Activated T-cell treated with anti-CD3 and anti-CD28 coated beads, Interleukin-2, amount 50 U/mL, for 4 hours (primary cell): ENCODE data around the gene NUDT4. TPM values are rescaled to one million over a fixed set of nuclear protein-coding genes. Genes with fewer than 3 reads are reported as not detected.
"Not testable (repeated sequence)": the region's sequence is repeated elsewhere in the genome, so short reads cannot be mapped to it uniquely, and the experiment has no call there.

Experiments used
- ATAC-seq, 2 donors: fragments of 200-7000 bp; cut with Tn5 transposase; one replicate each; pipeline ENCODE4 v1.10.0; 2021
- DNase-seq: peaks from one replicate; pipeline ENCODE4 v3.0.0-alpha.2; 2020
- H3K27me3 Mint-ChIP-seq: one replicate; pipeline ENCODE4 v1.8.0; 2021; ENCODE audit warnings: low read depth, mixed read lengths
- H3K36me3 Mint-ChIP-seq: one replicate; pipeline ENCODE4 v1.8.0; 2022; ENCODE audit warnings: mixed read lengths; ENCODE audit not compliant: insufficient read depth
- H3K4me1 Mint-ChIP-seq: one replicate; pipeline ENCODE4 v1.8.0; 2021; ENCODE audit warnings: low read depth, mixed read lengths
- H3K4me3 Mint-ChIP-seq: one replicate; pipeline ENCODE4 v1.8.0; 2021; ENCODE audit warnings: mild to moderate bottlenecking, moderate library complexity, mixed read lengths
- H3K9me3 Mint-ChIP-seq: one replicate; pipeline ENCODE4 v1.8.0; 2021; ENCODE audit warnings: mixed read lengths
- total RNA-seq, 3 donors: library from RNA; stranded (reverse); gene quantifications; one replicate each; pipeline ENCODE4 v1.2.1, GENCODE V29; 2021

NUDT4 gene
- total RNA-seq, 3 donors from 2014 or later, result 89.7 to 108 (median 93.1) TPM

GRCh38 chr12:93402333-93403311, 24.9 kb downstream of the NUDT4 start:
- no peak for DNase-seq
- no peaks in the 10 kb centered on the region for H3K27me3 Mint-ChIP-seq
- peak; percentile 44 to 48 for ATAC-seq
- H3K4me1 Mint-ChIP-seq, result peaks cover 12% of the 10 kb centered on the region
- no peak overlapping the region for H3K4me3 Mint-ChIP-seq
- no peaks in the 10 kb centered on the region for H3K9me3 Mint-ChIP-seq
- H3K36me3 Mint-ChIP-seq, result peaks cover 25% of the 10 kb centered on the region

DNA sequence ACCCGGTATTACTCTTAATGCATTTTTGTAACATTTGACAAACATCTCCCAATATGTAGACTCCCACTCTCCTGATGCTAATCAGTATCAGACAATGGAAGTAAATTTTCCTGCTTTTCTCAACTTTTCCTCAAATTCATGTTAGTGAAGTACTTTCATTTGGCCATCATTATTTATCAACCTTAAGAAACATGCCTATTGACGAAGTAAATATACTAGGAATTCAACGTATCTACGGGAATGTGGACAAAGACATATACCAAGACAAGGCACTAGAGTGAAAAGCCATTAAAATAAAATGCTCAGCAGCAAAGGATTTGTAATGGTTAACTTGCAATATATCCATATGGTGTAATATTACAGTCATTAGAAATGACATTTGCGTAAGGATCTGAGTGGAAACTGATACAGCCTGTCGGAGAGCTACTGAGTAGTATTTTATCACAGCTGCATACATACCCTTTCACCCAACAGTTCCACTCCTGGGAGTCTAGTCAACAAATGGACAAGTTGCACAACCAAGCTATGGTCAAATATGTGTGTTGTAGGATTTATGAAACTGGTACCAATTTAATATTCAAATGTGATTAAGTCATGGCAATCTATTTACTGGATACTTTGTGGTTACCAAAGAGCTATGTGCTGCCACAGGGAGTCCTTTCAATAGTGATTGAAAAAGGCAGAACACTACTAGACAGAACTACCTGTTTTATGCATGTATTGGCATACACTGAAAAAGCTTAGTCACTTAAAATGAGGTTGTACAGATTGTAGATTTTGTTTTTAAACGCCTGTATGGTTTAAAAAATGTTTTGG, 26.5 kb downstream of the NUDT4 start:
- H3K36me3 Mint-ChIP-seq, result peaks cover 35% of the 10 kb centered on the region
- ATAC-seq, result no peak
- H3K27me3 Mint-ChIP-seq, result no peaks in the 10 kb centered on the region
- no peaks in the 10 kb centered on the region for H3K9me3 Mint-ChIP-seq
- no peak overlapping the region for H3K4me3 Mint-ChIP-seq
- peaks cover 28% of the 10 kb centered on the region for H3K4me1 Mint-ChIP-seq
- DNase-seq, result no peak

GRCh38 chr12:93404961-93405849, 27.5 kb downstream of the NUDT4 start:
- H3K27me3 Mint-ChIP-seq, result no peaks in the 10 kb centered on the region

DNA sequence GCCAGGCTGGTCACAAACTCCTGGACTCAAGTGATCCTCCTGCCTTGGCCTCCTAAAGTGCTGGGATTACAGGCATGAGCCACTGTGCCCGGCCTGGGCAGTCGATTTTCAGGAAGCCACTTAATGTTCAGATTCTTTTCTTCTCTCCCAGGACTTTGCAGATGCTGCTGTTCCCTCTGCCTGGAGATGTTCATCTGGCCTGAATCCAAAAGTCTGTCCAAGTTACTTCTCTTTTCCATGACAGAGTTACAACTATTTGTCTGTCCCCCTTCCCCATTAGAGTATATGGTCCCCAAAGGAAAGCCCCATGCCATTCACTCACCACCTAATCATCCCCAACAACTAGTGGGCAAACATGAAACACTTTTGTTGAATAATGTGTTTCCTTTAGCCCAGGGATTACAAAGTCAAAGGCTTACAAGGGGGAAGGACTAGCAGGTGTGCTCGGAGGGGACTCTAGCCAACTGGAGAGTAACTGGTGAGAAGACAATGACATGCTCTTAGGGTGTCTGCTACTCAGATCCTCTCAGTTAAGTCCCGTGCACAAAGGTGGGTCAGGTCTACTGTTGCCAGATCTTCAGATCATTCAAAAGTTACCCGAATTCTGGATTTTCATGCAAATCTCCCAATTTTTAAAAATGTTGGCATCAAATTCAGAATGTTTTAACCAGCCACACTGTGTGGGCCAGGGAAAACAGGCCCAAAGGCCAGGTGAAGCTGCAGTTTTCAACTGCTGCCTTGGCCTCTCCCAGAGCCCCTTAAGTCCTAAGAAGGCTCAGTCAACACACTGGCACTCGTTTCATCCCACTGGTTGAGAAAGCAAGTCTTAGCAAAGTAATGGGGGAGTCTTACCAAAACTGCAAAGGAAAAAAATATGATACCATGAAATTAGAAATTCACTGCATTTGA, 29.6 kb downstream of the NUDT4 start:
- Mint-ChIP-seq H3K4me1 (peaks cover 41% of the 10 kb centered on the region), H3K27me3 (no peaks in the 10 kb centered on the region), H3K9me3 (no peaks in the 10 kb centered on the region), H3K4me3 (no peak overlapping the region), H3K36me3 (peaks cover 48% of the 10 kb centered on the region)
- no peak for DNase-seq
- ATAC-seq, result peak; percentile 30 to 35

More at GRCh38 chr12:93404961-93405849, 27.5 kb downstream of the NUDT4 start:
- ATAC-seq (peak in 1 of 2 donors; percentile 19), DNase-seq (no peak)
- H3K36me3 Mint-ChIP-seq, result peaks cover 38% of the 10 kb centered on the region
- peaks cover 28% of the 10 kb centered on the region for H3K4me1 Mint-ChIP-seq
- H3K4me3 Mint-ChIP-seq, result no peak overlapping the region
- H3K9me3 Mint-ChIP-seq, result no peaks in the 10 kb centered on the region

DNA sequence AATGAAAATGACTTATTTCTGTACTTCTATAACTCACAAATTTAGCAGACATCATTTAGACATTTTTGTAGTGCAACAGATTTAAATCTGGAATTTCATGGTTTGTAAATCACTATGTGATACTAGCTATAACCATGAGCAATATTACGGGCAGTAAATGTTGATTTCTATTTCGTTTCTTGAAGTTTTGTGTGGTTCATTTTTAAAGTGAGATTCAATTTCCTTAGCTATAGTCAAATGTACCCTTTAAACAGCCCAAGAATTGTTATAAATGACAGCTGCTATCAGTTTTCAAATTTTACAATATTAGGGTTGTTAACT, 30.2 kb downstream of the NUDT4 start:
- H3K9me3 Mint-ChIP-seq, result no peaks in the 10 kb centered on the region
- H3K4me3 Mint-ChIP-seq, result no peak overlapping the region
- H3K36me3 Mint-ChIP-seq, result peaks cover 48% of the 10 kb centered on the region
- no peak for DNase-seq
- H3K27me3 Mint-ChIP-seq, result no peaks in the 10 kb centered on the region
- ATAC-seq, result peak; percentile 15 to 19
- H3K4me1 Mint-ChIP-seq, result peaks cover 40% of the 10 kb centered on the region

DNA sequence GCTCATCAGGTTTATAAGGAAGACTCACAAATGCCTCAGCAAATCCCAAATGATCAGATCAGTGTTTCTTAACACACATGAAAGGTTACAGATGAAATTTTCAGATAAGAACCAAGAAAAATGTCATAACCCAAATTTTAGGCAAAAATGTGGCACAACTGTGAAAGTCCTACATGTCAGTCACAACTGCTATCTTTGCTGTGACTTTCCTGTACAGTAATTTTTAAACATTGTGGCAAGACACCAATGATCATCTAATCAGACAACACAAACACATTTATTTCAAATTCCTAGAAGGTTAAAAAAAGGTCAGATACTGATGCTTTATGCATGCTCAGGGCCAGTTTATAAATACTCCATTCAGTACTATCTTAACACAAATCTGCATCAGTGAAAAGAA, 31.1 kb downstream of the NUDT4 start:
- no peak for DNase-seq
- H3K4me1 Mint-ChIP-seq, result peaks cover 49% of the 10 kb centered on the region
- peak in 1 of 2 donors; percentile 13 for ATAC-seq
- H3K9me3 Mint-ChIP-seq, result no peaks in the 10 kb centered on the region
- peaks cover 48% of the 10 kb centered on the region for H3K36me3 Mint-ChIP-seq
- H3K4me3 Mint-ChIP-seq, result no peak overlapping the region
- H3K27me3 Mint-ChIP-seq, result no peaks in the 10 kb centered on the region

DNA sequence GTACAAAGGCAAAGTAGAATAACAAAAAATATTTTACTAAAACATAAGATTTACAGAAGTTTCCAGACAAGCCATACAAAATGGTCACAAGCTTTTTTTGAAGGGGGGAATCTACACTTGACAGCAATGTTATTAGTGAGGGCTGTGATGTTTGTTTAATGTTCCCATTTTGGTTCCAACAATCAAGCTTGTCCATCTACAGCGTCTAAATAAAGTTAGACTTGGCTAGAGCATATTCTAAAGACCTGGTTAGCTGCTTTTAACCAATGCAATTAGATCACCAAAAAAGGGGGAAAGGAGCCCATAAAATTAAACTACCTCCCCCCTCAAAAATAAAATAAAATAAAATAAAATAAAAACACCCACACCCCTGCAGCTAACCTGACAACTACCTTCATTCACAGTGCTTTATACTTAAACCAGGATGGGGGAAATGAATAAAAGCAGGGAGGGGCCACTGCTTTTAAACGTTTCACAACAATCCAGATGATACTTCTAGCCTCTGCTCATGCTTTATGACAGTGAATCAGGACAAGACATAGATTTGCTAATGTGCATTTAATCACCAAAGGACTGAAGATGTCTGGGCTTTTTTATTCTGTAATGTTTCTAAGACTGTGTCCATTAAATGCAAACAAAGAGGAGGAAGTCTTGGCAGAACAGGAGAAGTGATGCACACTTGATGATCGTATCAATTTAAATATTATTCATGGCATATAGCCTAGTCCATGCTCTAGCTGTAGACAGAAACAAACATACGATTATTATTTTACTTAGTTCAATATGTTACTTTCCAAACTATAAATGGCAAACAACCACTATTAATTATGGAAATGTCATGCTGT, 31.8 kb downstream of the NUDT4 start:
- H3K9me3 Mint-ChIP-seq, H3K4me3 Mint-ChIP-seq, DNase-seq, H3K27me3 Mint-ChIP-seq, ATAC-seq: not testable (repeated sequence)
- Mint-ChIP-seq H3K4me1 (peaks cover 54% of the 10 kb centered on the region), H3K36me3 (peaks cover 48% of the 10 kb centered on the region)

- peaks cover 68% of the 10 kb centered on the region for H3K4me1 Mint-ChIP-seq
- ATAC-seq, result not testable (repeated sequence)
Observed at GRCh38 chr12:93411060-93411459, 33.3 kb downstream of the NUDT4 start.

GRCh38 chr12:93412396-93412795, 34.7 kb downstream of the NUDT4 start:
- H3K4me3 Mint-ChIP-seq, ATAC-seq, DNase-seq, H3K27me3 Mint-ChIP-seq, H3K9me3 Mint-ChIP-seq: not testable (repeated sequence)
- peaks cover 33% of the 10 kb centered on the region for H3K36me3 Mint-ChIP-seq
- peaks cover 77% of the 10 kb centered on the region for H3K4me1 Mint-ChIP-seq

More at GRCh38 chr12:93411060-93411459, 33.3 kb downstream of the NUDT4 start:
- DNase-seq, H3K9me3 Mint-ChIP-seq, H3K4me3 Mint-ChIP-seq, H3K27me3 Mint-ChIP-seq: not testable (repeated sequence)
- peaks cover 41% of the 10 kb centered on the region for H3K36me3 Mint-ChIP-seq

GRCh38 chr12:93413064-93413463, 35.3 kb downstream of the NUDT4 start:
- ATAC-seq, result no peak
- Mint-ChIP-seq H3K36me3 (peaks cover 28% of the 10 kb centered on the region), H3K4me3 (no peak overlapping the region), H3K27me3 (no peaks in the 10 kb centered on the region), H3K4me1 (peaks cover 74% of the 10 kb centered on the region), H3K9me3 (no peaks in the 10 kb centered on the region)
- DNase-seq, result no peak

- Mint-ChIP-seq H3K36me3 (peaks cover 10% of the 10 kb centered on the region), H3K4me3 (peak overlapping the region; percentile 35), H3K9me3 (no peaks in the 10 kb centered on the region), H3K4me1 (peaks cover 88% of the 10 kb centered on the region), H3K27me3 (no peaks in the 10 kb centered on the region)
- DNase-seq (no peak), ATAC-seq (peak; percentile 24 to 49)
Observed at GRCh38 chr12:93415723-93416464, 38.2 kb downstream of the NUDT4 start.

DNA sequence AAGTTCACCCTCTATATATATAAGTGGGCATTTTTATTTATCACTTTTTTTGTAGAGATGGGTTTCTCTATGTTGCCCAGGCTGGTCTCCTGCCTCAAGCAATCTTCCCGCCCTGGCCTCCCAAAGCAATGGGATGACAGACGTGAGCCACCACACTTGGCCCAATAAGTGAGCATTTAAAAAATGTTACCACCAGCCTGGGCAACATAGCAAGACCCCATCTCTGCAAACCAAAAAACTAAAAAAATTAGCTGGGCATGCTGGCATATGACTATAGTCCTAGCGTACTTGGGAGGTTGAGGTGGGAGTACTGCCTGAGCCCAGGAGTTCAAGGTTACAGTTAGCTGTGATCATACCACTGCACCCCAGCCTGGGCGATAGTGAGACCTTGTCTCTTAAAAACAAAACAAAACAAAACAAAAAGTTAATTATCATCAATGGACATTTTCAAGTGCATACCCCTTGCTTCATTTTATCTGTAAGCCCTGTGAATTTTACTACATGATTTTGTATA, 40.3 kb downstream of the NUDT4 start:
- no peak overlapping the region for H3K4me3 Mint-ChIP-seq
- peaks cover 90% of the 10 kb centered on the region for H3K4me1 Mint-ChIP-seq
- peaks cover 4% of the 10 kb centered on the region for H3K36me3 Mint-ChIP-seq
- H3K27me3 Mint-ChIP-seq, result no peaks in the 10 kb centered on the region
- DNase-seq, result no peak
- no peak for ATAC-seq
- H3K9me3 Mint-ChIP-seq, result no peaks in the 10 kb centered on the region
